Fibroblast of mammary gland (primary cell): ENCODE results near the gene EGFL7.

Experiments
- DNase-seq: peaks from one replicate; pipeline ENCODE4 v3.0.0-alpha.2; 2010; ENCODE audit warnings: low read depth
- H3K4me3 ChIP-seq: 2 replicates; pipeline ENCODE4 v1.5.1; 2011; ENCODE audit warnings: low read depth, mild to moderate bottlenecking, low read length, moderate library complexity; ENCODE audit not compliant: control insufficient read depth
- TF ChIP-seq, protein P1 (sequence below): conservative IDR thresholded peaks from 2 replicates; pipeline ENCODE4 v1.5.1; 2011; ENCODE audit warnings: low read depth, low read length, inconsistent platforms; ENCODE audit not compliant: control insufficient read depth, insufficient read depth

The EGFL7 gene

DNA sequence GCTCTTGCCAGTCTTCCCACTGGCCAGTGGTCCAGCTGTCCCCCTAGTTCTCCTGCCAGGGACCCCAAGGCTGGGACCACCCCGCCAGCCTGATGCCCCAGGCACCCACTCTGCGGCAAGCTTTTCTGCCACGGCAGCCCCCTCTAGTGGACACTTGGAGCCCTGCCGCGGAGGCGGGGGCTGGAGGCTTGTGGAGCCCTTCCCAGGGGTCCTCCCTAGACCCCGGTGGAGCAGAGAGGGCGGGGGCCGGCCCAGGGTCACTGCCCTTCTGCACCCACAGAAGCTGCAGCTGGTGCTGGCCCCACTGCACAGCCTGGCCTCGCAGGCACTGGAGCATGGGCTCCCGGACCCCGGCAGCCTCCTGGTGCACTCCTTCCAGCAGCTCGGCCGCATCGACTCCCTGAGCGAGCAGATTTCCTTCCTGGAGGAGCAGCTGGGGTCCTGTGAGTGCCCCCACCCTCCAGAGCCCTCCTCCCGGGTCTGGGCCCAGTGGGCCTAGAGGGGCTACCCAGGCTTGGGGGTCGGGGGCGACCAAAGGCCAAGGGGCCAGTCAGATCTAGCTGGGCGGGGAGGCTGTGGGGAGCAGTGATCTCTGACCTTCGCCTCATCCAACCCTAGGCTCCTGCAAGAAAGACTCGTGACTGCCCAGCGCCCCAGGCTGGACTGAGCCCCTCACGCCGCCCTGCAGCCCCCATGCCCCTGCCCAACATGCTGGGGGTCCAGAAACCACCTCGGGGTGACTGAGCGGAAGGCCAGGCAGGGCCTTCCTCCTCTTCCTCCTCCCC lies 9.1 kb downstream of the EGFL7 start:
- TF ChIP-seq, protein P1, sequence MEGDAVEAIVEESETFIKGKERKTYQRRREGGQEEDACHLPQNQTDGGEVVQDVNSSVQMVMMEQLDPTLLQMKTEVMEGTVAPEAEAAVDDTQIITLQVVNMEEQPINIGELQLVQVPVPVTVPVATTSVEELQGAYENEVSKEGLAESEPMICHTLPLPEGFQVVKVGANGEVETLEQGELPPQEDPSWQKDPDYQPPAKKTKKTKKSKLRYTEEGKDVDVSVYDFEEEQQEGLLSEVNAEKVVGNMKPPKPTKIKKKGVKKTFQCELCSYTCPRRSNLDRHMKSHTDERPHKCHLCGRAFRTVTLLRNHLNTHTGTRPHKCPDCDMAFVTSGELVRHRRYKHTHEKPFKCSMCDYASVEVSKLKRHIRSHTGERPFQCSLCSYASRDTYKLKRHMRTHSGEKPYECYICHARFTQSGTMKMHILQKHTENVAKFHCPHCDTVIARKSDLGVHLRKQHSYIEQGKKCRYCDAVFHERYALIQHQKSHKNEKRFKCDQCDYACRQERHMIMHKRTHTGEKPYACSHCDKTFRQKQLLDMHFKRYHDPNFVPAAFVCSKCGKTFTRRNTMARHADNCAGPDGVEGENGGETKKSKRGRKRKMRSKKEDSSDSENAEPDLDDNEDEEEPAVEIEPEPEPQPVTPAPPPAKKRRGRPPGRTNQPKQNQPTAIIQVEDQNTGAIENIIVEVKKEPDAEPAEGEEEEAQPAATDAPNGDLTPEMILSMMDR, result peak; percentile 71
- no peak for DNase-seq
- no peak overlapping the region for H3K4me3 ChIP-seq

DNA sequence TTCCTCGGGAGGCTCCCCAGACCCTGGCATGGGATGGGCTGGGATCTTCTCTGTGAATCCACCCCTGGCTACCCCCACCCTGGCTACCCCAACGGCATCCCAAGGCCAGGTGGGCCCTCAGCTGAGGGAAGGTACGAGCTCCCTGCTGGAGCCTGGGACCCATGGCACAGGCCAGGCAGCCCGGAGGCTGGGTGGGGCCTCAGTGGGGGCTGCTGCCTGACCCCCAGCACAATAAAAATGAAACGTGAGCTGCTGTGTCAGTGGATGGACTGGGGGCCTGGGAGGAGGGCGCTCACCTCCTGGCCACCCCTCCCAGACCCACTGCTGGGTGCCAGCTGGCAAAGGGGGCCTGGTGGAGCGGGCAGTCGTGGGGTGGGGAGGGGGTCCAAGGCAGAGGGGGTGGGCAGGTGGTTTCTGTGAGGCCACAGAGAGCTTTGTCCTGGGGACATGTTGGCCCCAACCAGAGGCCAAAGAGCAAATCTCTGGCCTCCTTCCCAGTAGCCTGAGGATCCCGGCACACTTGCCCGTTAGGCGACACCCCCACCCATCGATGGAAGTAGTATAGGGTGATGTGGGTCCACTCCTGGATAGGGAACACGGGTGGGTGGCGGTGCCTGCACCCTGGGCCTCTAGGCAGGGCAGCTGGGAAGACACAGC lies 9.8 kb downstream of the EGFL7 start:
- no peak for DNase-seq
- TF ChIP-seq, protein P1, result no peak
- no peak overlapping the region for H3K4me3 ChIP-seq

DNA sequence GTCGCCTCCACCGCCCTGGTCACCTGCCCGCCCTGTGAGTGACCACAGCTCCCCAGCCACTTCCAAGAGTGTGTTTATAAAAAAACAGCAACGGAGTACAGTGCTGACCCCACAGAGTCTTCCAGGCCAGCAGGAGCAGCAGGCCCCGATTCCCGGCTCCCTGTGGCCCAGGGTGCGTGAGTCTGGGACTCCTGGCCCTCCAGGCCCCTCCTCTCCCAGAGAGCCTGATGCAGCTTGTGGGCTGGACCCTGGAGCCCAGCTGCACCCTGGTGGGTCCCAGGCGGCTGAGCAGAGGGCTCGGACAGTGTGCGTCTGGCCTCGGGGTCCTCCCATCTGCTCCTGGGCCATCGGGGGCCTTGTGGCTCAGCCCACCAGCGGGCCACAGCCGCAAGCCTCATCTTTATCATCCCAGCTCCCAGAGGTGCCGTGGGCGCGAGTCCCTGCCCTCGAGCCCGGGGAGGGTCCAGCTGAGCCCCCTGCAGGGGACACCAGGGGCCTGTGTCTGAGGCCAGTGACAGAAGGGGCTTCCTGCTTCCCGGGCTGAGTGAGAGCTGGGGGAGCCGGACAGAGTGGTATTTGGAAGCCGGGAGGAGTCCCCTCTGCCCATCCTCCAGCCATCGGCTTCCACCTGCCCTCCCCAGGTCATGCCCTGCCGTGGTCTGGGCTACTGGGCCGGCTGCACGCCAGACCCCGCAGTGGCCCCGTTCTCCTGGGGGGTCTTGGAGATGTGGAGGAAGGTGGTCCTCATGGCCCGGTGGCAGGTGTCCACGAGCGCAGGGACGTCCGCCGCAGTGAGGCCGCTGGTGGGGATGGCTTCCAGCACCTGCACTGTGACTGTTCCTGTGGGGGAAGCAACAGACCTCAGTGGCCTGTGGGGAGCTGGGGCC lies 10.6 kb downstream of the EGFL7 start:
- DNase-seq, result no peak
- no peak overlapping the region for H3K4me3 ChIP-seq
- TF ChIP-seq, protein P1, result no peak

DNA sequence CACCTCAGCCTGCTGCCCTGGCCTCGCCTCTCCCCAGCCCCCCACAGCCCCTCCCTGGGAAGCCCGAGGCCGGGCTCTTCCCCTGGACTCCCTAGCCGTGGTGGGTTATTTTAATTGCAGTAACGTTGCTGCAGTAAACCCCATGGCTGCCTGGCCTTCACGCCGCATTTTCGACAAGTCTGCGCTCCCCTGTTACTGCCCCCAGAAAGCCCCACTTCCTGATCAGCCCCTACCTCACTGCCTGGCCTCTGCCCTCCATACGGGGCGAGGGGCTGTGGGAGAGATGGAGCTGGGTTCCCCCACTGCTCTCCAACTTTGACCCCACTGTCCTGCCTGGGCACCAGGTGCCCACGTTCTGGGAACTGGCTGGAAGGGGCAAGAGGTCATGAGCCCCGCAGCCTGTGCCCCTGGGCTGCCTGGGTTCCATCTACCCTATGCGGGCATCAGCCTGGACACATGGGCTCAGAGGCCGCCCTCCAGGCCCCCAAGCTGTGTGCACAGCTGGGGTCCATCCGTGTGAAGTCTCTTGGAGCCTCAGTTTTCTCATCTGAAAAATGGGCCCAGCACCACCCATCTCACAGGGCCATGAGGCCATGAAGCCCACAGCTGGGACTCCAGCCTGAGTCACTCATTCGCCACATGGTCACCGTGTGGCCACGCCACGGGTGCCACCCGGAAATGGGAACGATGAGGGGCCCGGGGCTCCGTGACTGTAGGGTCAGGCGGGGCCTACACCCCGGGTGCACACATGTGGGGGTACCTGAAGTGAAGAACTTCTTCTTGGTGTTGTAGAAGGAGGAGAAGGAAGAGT lies 11.5 kb downstream of the EGFL7 start:
- TF ChIP-seq, protein P1, result no peak
- no peak overlapping the region for H3K4me3 ChIP-seq
- DNase-seq, result no peak

DNA sequence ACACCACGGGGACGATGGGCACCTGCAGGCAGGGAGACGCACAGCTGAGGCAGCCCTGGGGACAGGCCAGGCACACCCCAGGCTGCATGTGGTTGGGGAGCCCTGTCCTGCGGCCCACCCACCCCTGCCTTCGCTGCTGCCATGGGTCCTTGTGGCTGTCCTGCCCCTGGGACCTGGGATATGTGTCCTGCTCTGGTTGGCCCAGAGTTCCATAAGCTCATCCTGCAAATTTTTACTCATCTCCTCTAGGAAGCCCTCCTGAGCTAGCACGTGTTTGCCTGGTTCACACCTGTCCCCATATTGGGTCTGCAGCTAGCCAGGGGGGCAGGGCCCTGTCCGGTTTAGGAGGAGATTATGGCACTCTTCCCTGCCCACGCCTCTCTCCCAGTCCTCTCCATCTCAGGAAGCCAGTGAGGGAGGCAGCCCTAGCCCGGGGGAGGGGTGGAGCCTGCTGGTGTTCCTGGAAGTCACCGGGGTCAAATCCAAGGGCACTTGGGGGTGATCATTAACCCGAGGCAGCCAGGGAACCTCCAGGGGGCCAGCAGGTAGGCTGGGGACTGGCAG lies 12.2 kb downstream of the EGFL7 start:
- TF ChIP-seq, protein P1, result no peak
- H3K4me3 ChIP-seq, result no peak overlapping the region
- DNase-seq, result no peak
